AG04449 (cell line): ENCODE measurements around the gene ZMIZ1.

Experiments
- CTCF ChIA-PET: fragments of 350-600 bp; formaldehyde crosslinking; extraction: SDS; loops from one replicate; lab custom pipeline; 2021; ENCODE audit warnings: antibody characterized with exemption; lab: Yijun Ruan, JAX
- POLR2A ChIA-PET: fragments of 400-600, 350-600 bp; formaldehyde crosslinking; extraction: SDS; loops from one replicate; lab custom pipeline; 2020; ENCODE audit warnings: antibody characterized with exemption, inconsistent platforms; lab: Yijun Ruan, JAX
- DNase-seq: peaks from one replicate; pipeline ENCODE4 v3.0.0-alpha.2; 2010; ENCODE audit warnings: low read depth, low spot score
- H3K4me3 ChIP-seq: 2 replicates; pipeline ENCODE4 v1.5.1; 2011; ENCODE audit warnings: low read depth, mild to moderate bottlenecking, control low read depth, low read length
- CTCF ChIP-seq: IDR thresholded peaks from one replicate; pipeline ENCODE4 v1.5.1; 2011; ENCODE audit warnings: mild to moderate bottlenecking, moderate library complexity, low read length, control low read depth, inconsistent platforms; ENCODE audit not compliant: insufficient read depth; ENCODE audit errors: missing control alignments

Gene ZMIZ1

GRCh38 chr10:79150444-79150754 is 81.6 kb downstream of the ZMIZ1 start:
- DNase-seq, result no peak
- H3K4me3 ChIP-seq, result no peak overlapping the region
- ChIA-PET POLR2A (interaction anchor here (0.9 to 2.1 kb wide), 2 partner anchors 10 to 11 kb away, joined by 3 to 7 read pairs; no protein-coding TSS in a partner anchor), CTCF (interaction anchor here (1.0 to 2.6 kb wide), 4 partner anchors 11 to 1103 kb away, joined by 4 to 17 read pairs (median 8); no protein-coding TSS in a partner anchor)
- no peak for TF ChIP-seq CTCF

- no peak for DNase-seq
- TF ChIP-seq CTCF, result no peak
- CTCF ChIA-PET, result interaction anchor here (2.0 to 2.6 kb wide), 3 partner anchors 13 to 1105 kb away, joined by 8 to 17 read pairs (median 8); no protein-coding TSS in a partner anchor
- POLR2A ChIA-PET, result interaction anchor here (1.1 kb wide), 1 partner anchor 11 kb away, joined by 4 read pairs; no protein-coding TSS in a partner anchor
- no peak overlapping the region for H3K4me3 ChIP-seq
Observed at GRCh38 chr10:79152423-79152817, 83.7 kb downstream of the ZMIZ1 start.

GRCh38 chr10:79153745-79154144 is 85.0 kb downstream of the ZMIZ1 start:
- CTCF ChIA-PET, result interaction anchor here (1.0 kb wide), 2 partner anchors 11 to 41 kb away, joined by 3 read pairs; no protein-coding TSS in a partner anchor
- DNase-seq, result no peak
- no peak overlapping the region for H3K4me3 ChIP-seq
- POLR2A ChIA-PET, result no interaction called here
- no peak for TF ChIP-seq CTCF

- no peak overlapping the region for H3K4me3 ChIP-seq
- DNase-seq, result no peak
- POLR2A ChIA-PET, result interaction anchor here (0.6 to 1.7 kb wide), 3 partner anchors 12 to 945 kb away, joined by 3 to 4 read pairs (median 3); no protein-coding TSS in a partner anchor
- TF ChIP-seq CTCF, result peak; percentile 15
- CTCF ChIA-PET, result interaction anchor here (0.7 to 3.7 kb wide), 4 partner anchors 13 to 945 kb away, joined by 3 to 16 read pairs (median 8); no protein-coding TSS in a partner anchor
Observed at GRCh38 chr10:79155301-79156081, 86.7 kb downstream of the ZMIZ1 start.

GRCh38 chr10:79156334-79157274 is 87.8 kb downstream of the ZMIZ1 start:
- no peak for TF ChIP-seq CTCF
- DNase-seq, result no peak
- ChIA-PET POLR2A (interaction anchor here (0.6 to 1.7 kb wide), 5 partner anchors 18 to 946 kb away, joined by 3 to 5 read pairs (median 3); no protein-coding TSS in a partner anchor), CTCF (interaction anchor here (0.7 to 3.7 kb wide), 9 partner anchors 8 to 946 kb away, joined by 3 to 16 read pairs (median 4); no protein-coding TSS in a partner anchor)
- no peak overlapping the region for H3K4me3 ChIP-seq
